Measurements from ENCODE around the gene MPZL2.

MPZL2 gene

DNA sequence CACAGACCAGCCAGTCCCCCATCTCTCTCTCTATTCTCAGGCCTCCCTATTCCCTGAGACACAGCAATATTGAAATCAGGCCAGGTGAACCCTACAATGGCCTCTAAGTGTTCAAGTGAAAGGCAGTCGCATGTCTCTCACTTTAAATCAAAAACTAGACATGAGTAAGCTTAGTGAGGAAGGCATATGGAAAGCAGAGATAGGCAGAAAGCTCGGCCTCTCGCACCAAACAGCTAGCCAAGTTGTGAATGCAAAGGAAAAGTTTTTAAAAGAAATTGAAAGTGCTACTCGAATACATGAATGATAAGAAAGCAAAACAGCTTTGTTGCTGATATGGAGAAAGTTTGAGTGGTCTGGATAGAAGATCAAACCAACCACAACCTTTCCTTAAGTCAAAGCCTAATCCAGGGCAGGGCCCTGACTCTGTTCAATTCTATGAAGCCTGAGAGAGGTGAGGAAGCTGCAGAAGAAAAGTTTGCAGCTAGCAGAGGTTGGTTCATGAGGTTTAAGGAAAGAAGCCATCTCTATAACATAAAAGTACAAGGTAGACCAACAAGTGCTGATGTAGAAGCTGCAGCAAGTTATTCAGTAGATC, 19.8 kb upstream of the MPZL2 start:
- DNase-seq (ENCODE audit: low read depth in 2 of 2) = no peak

DNA sequence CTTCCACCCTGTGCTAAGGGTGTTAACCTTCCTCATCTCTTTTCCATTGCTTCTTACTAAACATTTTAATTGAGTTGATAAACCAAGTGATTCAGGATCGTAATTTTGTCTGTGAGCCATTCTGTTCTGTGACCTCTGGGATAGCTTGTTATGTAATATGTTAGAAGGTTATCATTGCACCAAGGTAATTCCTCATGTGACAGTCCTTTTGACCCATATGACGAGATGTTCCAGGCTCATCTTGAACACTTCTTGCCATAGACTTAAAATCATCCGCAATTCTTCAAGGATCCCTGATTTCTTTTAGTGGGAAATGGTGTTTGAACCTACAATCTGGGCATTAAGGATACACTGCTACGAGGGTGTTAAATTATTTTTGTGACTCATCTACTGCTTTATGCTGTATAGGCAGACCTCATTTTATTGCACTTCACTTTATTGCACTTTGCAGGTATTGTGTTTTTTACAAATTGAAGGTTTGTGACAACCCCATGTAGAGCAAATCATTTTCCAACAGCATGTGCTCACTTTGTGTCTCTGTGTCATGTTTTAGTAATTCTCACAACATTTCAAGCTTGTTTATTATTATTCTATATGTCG, 19.0 kb upstream of the MPZL2 start:
- no peak for DNase-seq (ENCODE audit: low read depth in 2 of 2)

- no peak for DNase-seq (ENCODE audit: low read depth in 2 of 2)
These were observed 18.5 kb upstream of the MPZL2 start for GRCh38 chr11:118282606-118283005.

DNA sequence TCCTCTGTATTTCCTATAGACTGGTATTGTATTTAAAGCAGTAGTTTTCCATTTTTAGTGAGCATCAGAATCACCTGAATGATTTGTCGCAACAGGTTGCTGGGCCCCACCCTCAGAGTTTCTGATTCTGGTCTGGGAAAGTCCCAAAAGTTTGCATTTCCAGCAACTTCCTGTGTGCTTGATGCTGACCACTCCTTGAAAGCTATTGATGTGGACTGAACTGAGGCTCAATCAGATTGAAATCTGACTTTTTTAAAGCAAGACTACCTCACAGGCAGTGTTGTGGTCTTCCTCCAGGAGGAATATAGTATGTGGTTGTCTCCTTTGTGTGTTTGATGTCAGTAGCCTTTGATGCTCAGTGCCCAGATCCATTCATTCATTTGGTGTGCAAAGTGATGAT, 17.2 kb upstream of the MPZL2 start:
- no peak for DNase-seq (ENCODE audit: low read depth in 2 of 2)

- no peak for DNase-seq (ENCODE audit: low read depth in 2 of 2)
These were observed 13.2 kb upstream of the MPZL2 start for GRCh38 chr11:118277312-118277711.

DNA sequence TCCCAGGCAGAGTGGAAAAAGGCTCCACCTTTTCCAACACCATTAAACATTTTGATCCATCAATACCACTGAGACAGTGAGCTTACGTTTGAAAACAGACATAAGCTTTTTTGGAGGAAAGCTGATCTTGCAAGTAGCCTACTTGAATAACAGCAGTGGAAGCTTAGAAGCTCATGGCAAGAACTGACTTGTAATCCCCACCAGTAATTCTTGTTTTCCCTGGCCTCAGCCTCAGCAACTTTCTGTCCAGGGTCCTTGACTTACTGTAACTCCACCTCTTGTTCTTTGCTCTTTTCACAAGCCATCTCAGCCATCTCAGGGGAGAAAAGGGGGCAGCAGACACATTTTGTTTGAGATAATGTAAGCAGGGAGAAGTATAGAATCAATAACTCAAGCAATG, 12.3 kb upstream of the MPZL2 start:
- DNase-seq (ENCODE audit: low read depth in 2 of 2) = no peak

GRCh38 chr11:118275176-118275575, 11.1 kb upstream of the MPZL2 start:
- no peak for DNase-seq (ENCODE audit: low read depth in 2 of 2)

DNA sequence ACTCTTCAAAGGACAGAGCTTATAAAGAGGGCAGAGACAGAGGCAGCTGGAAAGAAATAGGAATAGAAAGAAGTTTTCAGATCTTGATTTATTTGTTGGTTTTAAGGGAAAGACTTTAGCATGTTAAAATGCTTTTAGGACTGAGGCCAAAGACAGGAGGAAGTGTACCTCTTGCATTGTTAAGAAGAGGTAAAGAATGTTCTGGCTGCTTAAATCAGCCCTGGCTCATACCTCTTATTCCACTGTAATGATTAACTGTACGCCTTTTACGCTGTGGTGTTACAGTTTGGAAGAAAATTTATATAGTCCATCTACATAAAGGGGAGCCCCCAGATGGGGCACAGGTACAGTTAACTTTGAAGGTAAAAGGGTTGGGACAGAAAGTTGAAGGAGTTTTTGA, 10.1 kb upstream of the MPZL2 start:
- no peak for DNase-seq (ENCODE audit: low read depth in 2 of 2)

DNA sequence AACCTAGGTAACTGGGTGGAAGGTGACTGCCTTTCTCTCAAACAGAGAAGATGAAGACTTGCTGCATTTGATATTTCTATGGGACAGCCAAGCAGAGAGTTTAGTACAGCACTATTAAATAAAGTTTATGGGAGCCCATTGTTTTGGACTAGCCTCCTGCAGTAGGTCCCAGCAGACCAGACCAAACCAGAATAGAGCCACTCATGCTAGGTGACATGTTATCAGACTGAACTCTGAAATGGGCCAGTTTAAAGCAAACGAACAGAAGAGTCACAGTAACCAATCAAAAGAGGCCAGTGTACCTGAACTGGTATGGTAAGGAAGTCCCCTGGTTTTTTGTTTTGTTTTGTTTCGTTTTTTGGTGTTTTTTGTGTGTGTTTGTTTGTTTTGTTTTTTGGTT, 7.9 kb upstream of the MPZL2 start:
- DNase-seq (ENCODE audit: low read depth in 2 of 2) = no peak

- DNase-seq (ENCODE audit: low read depth in 2 of 2) = no peak
These were observed 3.4 kb upstream of the MPZL2 start for GRCh38 chr11:118267486-118267885.

GRCh38 chr11:118265954-118266353, 1.9 kb upstream of the MPZL2 start:
- DNase-seq (ENCODE audit: low read depth in 2 of 2) = no peak

GRCh38 chr11:118264569-118265465, 720 bp upstream of the MPZL2 start:
- no peak for DNase-seq (ENCODE audit: low read depth in 2 of 2)

- no peak for DNase-seq (ENCODE audit: low read depth in 2 of 2)
These were observed 985 bp downstream of the MPZL2 start for GRCh38 chr11:118263112-118263511.

DNA sequence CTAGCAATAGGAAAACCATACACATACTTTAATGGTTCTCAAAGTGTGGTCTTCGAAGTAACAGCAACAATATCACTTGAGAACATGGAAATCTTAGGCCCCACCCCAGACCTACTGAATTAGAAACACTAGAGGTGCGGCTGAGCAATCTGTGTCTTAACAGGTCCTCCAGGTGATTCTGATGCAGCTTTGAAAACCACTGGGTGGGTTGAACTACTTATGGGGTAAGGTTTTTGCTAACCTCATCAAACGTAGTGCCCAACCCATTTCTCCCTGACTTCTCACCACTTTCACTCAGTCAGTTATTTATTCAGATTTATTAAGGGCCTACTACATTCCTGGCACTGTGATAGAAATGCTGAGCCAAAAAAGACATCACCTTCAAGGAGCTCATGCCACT, 3.7 kb downstream of the MPZL2 start:
- no peak for DNase-seq (ENCODE audit: low read depth in 2 of 2)

GRCh38 chr11:118259138-118259537, 5.0 kb downstream of the MPZL2 start:
- no peak for DNase-seq (ENCODE audit: low read depth in 2 of 2)

DNA sequence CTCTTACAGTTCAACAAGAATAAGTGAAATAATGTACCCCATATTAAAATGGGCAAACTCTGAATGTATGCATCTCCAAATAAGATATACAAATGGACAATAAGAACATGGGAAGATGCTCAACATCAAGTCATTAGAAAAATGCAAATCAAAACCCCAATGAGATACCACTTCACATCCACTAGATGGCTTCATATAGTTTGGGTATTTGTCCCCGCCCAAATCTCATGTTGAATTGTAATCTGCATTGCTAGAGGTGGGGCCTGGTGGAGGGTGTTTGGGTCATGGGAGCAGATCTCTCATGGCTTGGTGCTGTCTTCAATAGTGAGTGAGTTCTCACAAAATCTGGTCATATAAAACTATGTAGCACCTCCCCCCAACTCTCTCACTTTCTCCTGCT, 5.7 kb downstream of the MPZL2 start:
- DNase-seq (ENCODE audit: low read depth in 2 of 2) = no peak

GRCh38 chr11:118252688-118253087, 11.4 kb downstream of the MPZL2 start:
- DNase-seq (ENCODE audit: low read depth in 2 of 2) = no peak

GRCh38 chr11:118251858-118252652, 12.0 kb downstream of the MPZL2 start, which contains the start of gene MPZL3:
MPZL3 (minus strand) TSS chr11:118252365; CDS start chr11:118252294, 71 bp downstream.
- DNase-seq (ENCODE audit: low read depth in 2 of 2) = peak; percentile 58 to 72

- DNase-seq (ENCODE audit: low read depth in 2 of 2) = no peak
These were observed 17.1 kb downstream of the MPZL2 start for GRCh38 chr11:118247041-118247440.

- DNase-seq (ENCODE audit: low read depth in 2 of 2) = no peak
These were observed 18.0 kb downstream of the MPZL2 start for GRCh38 chr11:118245936-118246562.

DNA sequence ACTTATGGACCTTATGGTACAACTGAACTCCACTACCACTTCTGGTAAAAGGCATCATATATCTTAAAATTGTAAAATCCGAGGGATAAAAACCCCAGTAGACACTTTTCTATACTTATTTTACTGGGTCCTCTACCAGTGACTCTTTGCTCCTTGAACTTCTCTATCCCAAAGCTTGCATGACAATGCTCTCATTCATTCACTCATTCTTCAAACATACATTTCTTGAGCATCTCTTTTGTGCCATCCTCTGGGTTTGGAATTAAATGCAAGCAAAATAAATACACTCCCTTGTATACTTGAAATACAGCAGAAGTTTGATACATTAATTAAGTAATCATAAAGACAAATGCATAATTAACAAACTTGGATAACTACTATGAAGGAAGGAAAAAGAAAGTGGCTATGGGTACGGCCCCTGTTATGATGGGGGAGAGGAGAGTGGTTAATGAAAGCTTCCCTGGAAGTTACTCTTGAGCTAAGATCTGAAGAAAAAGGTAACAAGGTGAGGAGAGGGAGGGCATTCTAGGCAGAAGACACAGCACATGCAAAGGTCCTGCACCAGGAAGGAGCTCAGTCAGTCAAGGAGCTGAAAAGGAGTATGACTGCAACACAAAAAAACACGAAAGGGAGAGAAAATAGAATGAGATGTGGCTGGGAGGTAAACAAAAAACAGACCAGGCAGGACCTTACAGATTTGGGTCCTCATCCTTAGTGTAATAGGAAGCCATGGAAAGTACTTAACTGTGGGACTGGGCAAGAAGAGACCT, 19.9 kb downstream of the MPZL2 start:
- DNase-seq (ENCODE audit: low read depth in 2 of 2) = no peak

All from stimulated activated CD4-positive, alpha-beta T cell treated with anti-CD3 and anti-CD28 coated beads, Interleukin-1b, Interleukin-23, amount 100 ng/mL, for 4 hours (primary cell).